GM21737 (cell line): ENCODE measurements around the gene HGD.
"Not testable (repeated sequence)": the region's sequence is repeated elsewhere in the genome, so short reads cannot be mapped to it uniquely, and the experiment has no call there.

Source experiments
- ATAC-seq: cut with Tn5 transposase; IDR thresholded peaks from one replicate; pipeline ENCODE4 v1.9.1; 2021; ENCODE audit warnings: mild to moderate bottlenecking, moderate library complexity; ENCODE audit not compliant: unreplicated experiment

The HGD gene

DNA sequence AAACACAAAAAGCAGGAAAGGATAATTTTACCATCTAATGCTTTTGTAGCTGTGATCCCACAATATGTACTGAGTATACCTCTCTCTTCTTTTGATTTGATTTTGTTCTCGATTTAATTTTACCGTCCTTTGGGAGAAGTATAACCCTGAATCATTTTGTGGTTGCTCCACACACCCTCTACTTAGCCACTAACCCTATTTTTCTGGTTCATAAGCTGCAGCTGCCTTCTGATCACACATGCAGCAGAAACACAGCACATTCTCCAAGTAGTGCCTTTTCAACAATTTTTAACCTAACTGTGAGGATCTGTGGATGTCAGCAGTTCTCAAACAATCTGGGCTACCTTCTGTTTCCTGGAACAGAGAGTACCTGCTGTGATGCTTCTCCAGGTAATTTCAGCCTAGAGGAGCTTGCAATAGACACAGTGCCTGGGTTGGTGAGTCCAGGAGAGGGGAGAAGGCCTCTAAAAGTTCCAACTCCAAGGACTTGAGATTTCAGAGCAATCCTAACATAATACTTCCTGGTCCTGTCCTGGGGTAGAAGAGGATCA, 40.3 kb downstream of the HGD start:
- no peak for ATAC-seq

DNA sequence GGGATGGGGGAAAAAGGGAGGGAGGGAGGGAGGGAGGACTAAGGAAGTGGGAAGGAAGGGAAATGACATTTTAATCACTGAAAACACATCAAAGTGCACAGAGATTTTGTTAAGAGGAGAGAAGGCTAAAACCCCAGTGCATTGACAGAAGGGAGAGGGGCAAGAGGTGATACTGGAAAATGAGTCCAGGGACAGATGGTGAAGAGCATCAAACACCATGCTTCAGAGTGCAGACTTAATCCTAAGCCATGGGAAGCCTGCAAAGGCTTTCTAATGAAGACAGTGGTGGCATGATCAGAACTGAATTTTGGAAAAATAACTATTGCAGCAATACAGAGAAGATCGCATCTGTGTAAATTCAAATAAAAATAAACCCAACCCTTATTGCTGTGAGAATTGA, 41.8 kb downstream of the HGD start:
- no peak for ATAC-seq

DNA sequence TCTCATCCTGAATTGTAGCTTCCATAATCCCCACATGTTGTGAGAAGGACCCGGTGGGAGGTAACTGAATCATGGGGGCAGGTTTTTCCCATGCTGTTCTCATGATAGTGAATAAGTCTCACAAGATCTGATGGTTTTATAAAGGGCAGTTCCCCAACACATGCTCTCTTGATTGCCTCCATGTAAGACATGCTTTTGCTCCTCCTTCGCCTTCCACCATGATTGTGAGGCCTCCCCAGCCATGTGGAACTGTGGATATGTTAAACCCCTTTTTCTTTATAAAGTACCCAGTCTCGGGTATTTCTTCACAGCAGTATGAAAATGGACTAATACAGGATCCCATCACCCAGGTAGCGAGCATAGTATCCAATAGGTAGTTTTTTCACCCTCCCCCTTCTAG, 43.2 kb downstream of the HGD start:
- ATAC-seq: not testable (repeated sequence)

DNA sequence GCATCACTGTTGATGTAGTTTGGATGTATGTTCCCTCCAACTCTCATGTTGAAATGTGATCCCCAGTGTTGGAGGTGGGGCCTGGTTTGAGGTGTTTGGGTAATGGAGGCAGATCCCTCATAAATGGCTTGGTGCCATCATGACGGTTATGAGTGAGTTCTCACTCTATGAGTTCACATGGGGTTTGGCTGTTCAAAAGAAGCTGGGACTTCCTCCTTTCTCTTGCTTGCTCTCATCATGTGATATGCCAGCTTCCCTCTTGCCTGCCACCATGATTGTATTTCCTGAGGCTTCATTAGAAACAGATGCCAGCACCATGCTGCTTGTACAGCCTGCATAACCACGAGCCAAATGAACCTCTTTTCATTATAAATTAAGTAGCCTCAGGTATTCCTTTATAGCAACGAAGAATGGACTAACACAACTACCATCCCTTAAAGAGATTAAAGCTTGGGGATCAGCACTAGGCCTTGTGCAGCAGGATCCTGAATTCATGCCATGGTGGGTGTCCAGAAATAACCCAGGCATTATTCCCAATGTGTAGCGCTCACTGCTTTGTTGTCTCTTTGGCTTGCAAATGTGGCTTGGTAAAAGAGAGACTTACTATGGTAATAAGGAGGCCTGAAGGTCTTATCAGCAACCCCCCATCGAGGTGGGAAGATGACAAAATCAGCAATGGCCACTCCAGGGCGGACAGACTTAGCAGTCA, 44.0 kb downstream of the HGD start:
- no peak for ATAC-seq

DNA sequence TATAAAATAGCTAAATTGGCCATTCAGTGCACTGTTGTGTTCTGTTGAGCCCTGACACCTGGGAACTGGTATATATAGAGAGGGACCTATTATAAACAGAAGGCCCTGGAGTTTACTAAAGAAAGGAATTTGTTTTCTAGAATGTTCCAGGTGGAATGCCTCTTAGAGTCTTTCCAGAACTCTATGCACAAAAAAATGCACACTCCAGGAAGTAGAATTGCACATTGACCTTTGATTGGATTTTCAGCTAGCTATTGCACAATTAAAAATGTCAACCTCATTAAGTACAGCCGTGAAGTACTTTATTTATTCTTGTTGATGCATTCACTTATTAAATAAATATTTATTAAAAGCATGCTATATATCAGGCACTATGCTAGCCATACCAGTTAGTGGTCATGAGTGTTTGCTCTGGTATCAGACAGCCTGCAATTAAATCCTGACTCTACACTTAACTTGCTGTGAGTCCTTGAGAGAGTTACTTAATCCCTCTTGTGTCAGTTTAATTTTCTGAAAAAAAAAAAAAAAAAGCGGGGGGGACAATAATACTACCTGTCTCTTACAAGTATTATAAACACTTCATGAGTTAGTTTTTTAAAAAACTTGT, 45.1 kb downstream of the HGD start:
- no peak for ATAC-seq

DNA sequence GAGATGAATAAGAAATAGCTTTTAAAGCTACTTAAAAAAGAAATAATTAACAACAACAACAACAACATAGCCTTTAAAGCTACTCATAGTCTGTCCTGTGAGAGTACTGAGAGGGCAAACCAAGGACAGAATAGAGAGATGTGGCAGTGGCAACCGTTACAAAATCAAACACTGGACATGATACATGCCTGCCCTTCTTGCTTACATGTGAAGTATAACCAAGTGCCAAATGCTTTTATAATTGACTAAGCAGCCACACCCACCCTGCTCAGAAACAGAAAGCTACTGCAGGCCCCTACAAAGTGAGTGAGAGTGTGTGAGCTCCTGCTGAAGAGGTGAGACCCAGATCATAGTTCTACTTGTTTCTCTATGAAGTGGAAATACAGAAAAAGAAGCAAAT, 47.5 kb downstream of the HGD start:
- no peak for ATAC-seq

DNA sequence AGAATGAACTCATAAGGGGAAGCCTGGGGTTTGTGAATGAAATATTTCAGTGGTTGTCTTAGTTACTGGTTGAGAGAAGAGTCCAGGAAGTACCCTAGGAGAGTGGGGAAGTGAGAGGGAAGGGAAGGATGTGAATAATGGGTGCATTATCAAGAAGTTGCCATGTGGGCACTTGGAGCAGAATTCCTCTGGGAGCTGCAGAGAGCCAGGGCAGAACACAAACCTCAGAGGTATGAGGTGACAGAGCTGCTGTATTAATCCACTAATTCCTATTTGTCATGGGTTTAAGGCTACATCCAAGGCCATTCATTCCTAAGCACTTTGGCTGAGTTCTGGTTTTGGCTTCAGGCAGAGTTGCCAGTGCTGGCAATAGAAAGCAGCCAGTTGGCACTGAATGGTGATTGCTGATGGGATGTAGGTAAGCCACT, 56.9 kb downstream of the HGD start:
- ATAC-seq: no peak

DNA sequence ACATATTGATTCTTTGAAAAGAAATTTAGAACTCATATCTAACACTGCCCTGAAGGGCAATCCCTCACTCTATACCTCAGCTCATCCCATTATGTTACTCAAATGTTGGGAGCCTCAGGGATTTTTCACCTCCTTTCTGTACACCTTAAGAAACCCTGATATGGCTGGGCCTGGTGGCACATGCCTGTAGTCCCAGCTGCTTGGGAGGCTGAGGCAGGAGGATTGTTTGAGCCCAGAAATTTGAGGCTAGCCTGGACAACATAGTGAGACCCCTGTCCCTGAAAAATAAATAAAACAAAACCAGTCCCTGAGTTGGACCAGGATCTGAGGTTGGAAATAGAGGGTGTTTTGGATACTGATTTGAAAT, 58.3 kb downstream of the HGD start:
- no peak for ATAC-seq

DNA sequence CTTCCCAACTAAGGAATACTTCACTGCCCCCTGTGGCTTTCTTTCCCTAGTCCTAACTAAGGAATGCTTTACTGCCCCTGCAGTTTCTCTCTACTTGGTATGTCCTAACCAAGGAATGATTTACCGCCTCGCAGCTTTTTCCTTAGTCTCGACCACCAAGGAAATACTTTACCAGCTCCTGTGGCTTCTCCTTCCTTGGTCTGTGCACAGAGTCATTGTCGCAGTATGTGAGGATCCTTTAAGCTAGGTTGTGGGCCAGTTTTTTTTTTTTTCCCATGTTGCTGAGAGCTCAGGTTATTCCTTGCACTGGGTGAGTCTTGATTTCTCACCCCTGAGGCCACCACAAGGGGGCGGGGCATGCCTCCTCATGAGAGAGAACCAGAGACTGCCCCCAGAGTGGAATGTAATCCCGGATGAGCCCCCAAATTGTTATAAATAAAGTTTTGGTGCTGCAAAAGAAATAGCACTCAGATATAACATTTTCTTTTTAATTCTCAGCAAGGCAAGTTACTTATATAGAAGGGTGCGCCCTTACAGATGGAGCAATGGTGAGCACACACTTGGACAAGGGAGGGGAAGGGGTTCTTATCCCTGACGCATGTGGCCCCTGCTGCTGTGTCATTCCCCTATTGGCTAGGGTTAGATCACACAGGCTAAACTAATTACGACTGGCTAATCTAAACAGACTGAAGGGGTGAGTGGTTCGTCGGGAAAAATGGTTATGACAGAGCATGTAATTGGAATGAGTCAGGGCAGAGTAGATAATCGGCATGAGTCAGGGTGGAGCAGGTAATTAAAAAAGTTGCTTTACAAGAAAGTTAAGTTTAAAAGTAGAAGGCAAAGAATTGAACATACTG, 58.9 kb downstream of the HGD start:
- ATAC-seq: no peak

DNA sequence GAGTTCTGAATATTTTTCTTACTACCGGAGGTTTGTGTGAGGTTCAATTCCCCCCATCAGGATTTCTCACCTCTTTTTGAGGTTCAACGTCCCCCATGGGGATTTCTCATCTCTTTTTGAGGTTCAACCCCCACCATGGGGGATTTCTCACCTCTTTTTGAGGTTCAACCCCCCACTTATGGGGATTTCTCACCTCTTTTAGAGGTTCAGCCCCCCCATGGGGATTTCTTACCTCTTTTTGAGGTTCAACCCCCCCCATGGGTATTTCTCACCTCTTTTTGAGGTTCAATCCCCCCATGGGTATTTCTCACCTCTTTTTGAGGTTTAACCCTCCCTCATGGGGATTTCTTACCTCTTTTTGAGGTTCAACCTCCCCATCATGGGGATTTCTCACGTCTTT, 59.6 kb downstream of the HGD start:
- ATAC-seq: no peak

DNA sequence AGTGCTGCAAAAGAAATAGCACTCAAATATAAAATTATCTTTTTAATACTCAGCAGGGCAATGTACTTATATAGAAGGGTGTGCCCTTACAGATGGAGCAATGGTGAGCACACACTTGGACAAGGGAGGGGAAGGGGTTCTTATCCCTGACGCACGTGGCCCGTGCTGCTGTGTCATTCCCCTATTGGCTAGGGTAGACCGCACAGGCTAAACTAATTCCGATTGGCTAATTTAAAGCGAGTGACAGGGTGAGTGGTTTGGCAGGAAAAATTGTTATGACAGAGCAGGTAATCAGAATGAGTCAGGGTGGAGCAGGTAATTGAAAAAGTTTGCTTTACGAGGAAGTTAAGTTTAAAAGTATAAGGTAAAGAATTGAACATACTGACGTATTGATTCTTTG, 65.3 kb downstream of the HGD start:
- not testable (repeated sequence) for ATAC-seq

DNA sequence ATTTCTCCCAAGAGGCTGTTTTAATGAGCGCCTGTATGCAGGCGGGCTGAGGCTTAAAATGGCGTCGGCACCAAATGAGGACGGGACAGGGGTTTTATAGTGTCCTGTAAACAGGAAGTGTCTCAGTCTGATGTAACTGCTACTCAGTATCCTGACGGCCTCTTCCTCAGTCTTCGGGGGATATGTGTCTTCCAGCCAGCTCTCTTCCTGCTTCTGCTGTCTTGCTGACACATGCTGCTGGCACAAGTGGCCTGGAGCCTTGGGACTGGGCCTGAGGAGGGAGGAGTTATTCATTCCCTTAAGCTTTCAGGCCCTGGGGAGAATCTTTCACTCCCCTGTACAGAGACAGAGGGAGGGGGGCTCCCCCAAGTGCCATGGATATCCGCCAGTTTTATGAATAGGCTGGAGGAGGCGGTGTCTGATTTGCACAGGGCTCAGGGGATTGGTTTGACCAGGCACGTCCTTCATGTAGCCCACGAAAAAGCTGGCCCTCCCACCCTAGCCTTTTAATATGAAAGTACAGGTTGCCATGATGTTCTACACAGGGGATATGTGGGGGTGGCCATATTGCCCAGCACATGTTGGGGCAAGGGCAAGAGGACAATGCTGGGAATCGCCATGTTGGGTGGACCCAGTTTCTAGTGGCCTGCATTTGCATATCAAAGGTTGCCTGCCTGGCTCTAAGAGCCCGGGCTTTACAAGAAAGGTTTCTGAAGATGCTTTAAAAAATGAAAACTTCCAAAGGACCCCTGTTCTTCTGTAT, 66.0 kb downstream of the HGD start:
- ATAC-seq: no peak

DNA sequence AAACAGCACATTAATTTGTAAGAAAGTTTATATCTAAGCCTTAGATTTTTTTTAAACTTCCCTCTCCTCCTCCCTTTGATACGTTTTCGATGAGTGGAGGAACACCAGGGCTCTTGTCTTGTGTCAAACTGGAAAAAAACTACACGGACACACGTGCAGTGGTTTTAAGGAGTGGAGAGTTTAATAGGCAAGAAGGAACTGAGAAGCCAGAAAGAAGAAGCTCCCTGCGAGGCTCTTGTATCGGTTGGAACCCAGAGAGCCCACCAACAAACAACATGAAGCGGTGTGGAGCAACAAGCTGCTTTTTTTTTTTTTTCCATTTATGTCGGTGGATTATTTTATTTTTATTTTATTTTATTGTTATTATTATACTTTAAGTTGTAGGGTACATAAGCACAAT, 67.3 kb downstream of the HGD start:
- no peak for ATAC-seq

DNA sequence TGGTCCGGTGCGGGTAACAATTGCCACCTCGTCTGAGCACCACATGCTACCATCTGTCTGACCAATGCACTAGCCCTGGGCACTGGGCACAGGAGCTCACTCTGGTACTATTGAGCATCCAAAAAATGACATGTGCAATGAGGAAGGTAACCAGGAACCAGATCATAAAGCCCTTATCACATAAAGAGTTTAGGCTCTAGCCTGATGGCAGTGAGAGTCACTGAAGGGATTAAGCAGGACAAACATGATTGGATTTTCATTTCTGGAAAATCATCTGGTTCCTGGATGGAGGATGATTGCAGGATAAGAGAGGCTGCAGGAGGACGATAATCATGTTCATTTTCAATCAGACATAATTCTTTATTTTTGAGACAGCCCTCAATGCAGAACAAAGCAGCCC, 73.5 kb downstream of the HGD start:
- no peak for ATAC-seq

DNA sequence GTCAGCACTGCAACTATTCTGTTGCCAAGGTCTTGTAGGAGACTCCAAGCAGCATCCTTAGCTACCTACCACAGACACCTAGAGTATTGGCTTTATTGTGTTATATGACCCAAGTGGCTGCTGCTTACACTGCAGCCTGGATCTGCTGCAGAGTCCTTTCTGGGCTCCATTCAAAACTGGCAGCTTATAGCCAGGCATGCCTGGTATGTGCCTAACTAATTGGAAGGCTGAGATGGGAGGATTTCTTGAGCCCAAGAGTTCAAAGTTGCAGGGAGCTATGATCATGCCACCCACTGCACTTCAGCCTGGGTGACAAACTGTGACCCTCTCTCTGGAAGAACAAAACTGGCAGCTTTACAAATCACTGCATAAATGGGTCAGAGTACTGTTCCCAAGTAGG, 77.3 kb downstream of the HGD start:
- no peak for ATAC-seq

DNA sequence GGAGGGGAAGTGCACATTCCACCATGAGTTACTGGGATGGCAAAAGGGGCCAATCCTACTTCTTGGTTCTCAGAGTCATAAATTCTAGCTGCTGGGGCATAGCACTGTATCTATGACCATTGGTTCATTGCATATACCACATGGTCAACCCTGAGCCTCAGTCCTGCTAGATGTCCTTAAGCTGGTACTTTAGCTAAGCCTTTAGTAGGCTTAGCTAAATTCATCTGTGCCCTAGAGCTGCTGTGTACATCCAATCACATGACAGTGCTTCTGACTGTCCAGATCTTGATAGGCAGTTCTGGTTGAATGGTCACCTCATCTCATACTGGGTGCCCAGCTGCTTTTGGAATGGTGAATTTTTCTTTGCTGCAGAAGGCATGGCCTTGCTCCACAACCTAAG, 77.7 kb downstream of the HGD start:
- no peak for ATAC-seq

DNA sequence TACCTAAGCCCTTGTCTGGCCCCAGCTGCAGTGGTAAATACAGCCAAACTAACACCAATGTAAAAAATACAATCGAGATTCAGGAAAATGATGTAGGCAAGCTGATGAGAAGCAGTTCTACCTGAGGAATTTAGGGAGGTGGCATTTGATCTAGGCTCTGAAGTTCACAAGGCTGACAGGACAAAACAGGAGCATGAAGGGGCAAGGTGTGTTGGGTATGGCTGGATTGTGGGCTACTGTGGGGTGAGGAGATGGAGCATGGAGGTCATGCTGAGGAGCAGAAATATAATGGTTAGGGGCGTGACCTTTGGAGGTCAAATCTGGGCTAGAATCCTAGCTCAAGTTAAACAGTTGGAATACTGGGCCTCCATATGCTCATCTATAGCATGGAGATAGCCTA, 79.4 kb downstream of the HGD start:
- no peak for ATAC-seq

DNA sequence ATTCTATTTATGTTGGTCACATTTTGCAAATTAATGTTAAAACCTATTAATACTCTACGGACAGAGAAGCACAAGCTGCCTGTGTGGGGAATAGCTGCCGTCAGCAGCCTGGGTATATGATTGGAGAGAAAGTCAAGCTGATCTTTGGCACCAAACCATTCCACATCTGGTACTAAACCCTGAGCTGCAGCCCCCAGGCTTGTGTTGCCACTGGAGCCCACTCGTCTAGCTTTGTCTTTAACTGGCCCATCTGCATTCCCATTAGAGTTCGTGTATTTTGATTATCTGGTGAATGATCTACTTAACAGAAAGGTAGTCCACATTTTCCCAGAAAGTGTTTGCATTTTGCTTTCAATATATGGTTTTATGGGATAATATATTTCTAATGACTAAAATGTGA, 80.5 kb downstream of the HGD start:
- no peak for ATAC-seq

DNA sequence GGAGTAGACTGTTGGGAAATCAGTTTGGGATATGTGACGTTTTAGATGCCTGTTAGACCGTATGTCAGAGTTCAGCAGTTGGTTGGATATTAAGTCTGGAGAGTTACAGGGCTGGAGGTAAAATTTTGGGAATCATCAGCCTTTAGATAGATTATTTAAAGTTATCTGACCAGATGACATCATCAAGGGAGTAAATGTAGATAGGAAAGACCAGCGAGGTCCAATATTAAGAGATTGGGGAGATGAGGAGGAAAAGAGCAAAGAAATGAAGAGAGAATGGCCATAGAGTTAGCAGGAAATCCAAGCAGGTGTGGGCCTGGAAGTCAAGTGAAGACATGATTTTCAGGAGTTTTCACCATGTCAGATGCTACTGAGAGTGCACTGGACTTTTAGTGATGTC, 82.8 kb downstream of the HGD start:
- no peak for ATAC-seq

DNA sequence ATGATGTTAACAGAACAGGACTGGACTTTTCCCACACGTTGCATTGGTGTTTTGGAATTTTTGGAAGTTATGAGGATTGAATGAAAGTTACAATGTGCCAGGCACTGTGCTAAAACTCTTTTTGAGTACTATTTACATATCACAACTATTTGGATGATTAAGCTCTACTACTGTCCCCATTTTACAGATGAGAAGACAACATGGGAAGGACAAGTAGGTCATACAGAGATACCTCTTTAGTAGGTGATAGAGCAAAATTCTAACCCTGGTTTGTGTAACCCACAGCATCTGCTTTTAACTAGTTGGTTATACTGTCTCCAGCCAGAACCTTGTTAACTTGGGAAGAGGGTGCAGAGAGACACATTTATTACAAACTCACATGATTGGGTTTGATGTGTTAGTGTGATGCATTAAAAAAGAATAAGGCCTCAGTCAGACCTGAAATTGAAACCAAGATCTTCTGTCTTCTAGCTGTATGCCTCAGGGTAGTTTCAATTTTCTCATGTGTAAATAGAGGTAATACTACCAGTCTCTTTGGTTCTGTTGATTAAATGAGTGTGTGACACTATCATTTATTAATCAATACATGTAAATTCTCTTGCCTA, 84.5 kb downstream of the HGD start:
- ATAC-seq: no peak

DNA sequence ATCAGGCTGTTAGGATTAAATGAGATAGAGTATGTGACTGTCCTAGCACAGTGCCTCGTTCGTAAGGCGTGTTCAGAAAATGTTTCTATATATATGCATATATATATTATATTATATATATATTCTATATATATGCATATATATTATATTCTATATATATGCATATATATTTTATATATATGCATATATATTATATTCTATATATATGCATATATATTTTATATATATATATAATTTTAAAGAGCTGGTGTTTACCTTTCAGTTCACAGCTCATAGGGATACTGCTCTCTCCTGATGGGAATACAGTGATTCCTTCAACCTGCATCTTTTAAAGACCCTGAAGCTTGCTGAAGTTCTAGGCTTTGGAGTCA, 85.2 kb downstream of the HGD start:
- ATAC-seq: no peak
